Smooth muscle cell of the brain vasculature (primary cell): ENCODE measurements around the gene FGD3.

ENCODE experiments used
- DNase-seq: peaks from one replicate; pipeline ENCODE4 v3.0.0-alpha.2; 2012; ENCODE audit warnings: low read depth, low spot score

The FGD3 gene

GRCh38 chr9:93071464-93071863, 124.1 kb downstream of the FGD3 start:
- DNase-seq, result no peak

DNA sequence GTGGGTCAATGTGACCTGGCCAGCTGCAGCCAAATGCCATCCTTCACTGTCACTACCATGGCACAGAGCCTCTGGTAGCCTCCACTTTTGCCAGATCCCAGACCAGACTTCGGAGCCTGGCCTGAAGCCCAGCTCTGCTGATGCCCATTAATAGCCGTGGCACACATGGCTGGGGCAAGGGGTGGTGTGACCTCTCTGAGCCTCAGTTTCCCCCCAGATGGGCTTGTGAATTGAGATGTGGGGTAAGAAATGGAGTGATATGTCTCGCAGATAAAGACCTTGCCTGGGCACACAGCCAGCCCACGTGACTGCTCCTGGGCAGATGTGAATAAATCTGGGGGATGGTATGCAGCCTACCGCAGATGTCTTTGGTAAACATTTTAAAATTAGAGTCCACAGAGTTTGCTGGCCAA, 125.1 kb downstream of the FGD3 start:
- no peak for DNase-seq

DNA sequence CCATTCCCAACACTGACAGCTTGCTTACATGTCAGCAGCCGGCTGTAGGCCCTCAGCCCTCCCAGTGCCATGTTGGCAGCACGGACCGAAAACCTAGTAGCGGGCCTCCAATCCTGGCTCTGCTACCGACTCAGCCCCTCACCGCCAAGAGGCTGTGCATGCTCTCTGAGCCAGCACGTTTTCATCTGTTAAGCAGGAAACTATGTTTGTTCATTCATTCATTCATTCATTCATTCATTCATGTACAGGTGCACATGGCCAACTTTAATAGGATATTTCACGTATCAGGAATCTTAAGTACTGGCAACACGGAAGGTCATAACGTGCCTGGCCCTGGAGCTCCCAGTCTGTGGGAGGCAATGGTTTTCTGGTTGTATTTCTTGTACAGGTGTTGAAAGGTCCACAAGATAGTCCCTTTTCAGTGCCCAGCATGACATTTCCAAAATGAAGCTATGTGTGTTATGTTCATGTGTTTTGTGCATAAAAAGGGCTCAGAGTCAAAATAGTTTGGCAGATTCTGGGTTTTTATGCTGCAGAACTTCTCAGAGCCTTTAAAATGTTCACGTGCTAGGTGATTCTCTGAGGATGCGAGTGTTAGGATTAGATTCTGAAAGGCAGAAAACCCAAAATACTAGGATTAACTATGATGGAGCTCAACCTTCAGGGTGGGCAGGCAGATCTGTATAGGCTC, 128.9 kb downstream of the FGD3 start:
- DNase-seq, result no peak

DNA sequence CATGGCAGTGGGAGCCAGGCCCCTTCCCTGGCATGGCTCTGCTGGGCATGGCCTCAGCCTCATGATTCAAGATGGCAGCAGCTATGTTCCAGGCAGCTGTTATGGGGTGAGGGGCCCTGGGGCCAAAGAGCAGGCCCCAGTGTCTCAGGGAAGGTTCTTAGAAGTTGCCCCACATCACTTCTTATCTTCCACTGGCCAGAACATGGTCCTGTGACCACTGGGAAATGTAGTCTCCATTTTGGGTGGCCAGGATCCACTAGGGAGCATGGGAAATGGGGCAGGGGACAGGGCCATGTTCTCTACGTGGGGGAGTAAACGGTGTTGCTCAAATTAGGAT, 129.4 kb downstream of the FGD3 start:
- no peak for DNase-seq

GRCh38 chr9:93077367-93077766, 130.0 kb downstream of the FGD3 start:
- no peak for DNase-seq

DNA sequence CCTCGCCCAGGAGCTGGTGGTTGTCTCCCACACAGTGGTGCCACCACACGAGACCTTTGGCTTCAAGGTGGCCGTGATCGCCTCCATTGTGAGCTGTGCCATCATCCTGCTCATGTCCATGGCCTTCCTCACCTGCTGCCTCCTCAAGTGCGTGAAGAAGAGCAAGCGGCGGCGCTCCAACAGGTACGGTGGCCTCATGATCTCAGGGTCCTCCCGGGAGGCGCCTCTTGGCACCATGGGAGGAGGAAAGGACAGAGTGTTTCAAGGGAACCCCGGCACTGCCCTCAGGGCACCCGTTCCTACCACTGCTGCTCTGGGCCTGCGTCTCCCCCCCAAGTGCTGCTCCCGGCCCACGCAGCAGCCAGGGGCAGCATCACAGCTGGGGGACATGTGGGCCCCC, 130.5 kb downstream of the FGD3 start:
- DNase-seq, result no peak

DNA sequence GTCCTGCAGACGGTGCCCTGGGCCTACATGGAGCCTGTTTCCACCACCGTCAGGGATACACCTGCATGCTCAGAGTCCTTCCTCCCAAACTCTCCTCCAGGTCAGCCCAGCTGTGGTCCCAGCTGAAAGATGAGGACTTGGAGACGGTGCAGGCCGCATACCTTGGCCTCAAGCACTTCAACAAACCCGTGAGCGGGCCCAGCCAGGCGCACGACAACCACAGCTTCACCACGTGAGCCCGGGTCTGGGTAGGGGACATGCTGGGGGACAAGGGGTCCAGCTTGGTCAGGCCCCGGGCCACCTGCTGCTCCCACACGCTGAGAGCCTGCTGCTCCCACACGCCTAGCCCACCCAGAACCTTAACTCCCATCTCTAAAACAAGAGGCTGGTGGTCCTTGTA, 132.0 kb downstream of the FGD3 start:
- no peak for DNase-seq

DNA sequence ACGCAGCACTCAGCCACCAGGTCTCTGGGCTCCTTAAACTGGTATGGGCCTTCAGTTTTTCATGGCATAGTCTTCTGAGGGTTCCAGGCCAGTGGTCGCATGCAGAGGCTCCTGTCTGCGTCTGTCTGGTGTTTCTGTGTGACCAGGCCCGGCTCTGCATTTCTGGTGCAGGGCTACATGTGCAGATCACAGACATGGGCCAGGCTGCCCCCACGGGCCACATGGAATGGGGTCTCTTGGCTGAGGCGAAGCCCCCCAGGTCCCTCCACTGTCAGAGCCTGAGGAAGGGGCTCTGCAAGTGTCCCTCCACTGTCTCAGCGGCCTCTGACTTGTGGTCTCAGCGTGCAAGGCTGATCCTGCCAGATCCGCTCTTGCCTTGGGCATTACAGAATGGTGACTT, 133.1 kb downstream of the FGD3 start:
- no peak for DNase-seq

DNA sequence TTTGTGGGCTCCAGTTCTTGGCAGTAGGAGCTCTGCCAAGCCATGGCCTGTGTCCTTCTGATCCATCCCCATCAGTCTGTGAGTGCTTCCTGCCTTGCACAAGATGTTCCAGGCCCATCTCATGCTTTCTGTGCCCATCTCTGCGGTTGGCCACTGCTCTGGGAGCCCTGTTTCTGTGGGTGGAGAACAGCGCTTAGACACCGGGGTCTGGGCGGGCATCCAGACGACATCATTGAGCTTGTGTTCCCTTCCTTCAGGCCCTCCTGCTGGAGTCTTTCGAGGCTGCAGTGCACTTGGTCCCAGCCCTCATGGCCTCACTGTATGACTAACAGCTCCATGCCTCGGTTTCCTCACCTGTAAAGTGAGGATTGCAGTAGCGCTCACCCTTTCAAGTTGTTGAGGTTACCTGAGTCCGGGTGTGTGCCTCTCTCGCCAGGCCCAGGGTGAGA, 133.8 kb downstream of the FGD3 start:
- DNase-seq, result no peak

DNA sequence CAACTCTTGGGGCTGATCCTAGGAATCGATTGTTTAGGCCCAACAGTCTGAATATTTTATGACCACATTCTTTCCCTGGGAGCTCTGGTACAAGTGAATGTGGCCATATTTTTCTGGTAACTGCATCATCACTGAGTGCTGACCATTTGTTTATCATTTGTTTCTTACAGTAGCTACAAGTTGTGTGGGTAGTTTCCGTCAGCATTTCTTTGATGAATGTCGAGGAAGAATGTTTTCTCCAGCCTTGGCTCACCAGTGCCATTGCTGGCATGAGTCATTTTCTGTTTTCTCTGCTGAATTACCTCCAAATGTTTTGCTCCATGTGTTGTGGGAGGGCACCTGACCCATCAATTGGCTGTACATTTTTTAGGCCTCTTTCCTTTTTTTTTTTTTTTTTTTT, 134.6 kb downstream of the FGD3 start:
- no peak for DNase-seq

GRCh38 chr9:93082841-93083411, 135.6 kb downstream of the FGD3 start:
- DNase-seq, result no peak

GRCh38 chr9:93083592-93084470, 136.5 kb downstream of the FGD3 start:
- DNase-seq, result no peak

DNA sequence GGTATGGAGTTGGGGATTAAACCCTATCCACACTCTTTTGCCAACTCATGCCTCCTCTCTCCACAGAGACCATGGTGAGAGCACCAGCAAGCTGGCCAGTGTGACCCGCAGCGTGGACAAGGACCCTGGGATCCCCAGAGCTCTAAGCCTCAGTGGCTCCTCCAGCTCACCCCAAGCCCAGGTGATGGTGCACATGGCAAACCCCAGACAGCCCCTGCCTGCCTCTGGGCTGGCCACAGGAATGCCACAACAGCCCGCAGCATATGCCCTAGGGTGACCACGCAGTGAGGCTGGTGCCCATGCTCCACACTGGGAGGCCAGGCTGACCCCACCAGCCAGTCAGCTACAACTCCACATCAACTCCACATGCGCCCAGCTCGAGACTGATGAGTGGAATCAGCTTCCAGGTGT, 137.2 kb downstream of the FGD3 start:
- no peak for DNase-seq

GRCh38 chr9:93085676-93086075, 138.4 kb downstream of the FGD3 start:
- no peak for DNase-seq
